HG03066 (cell line): ENCODE measurements around the gene MAP4.
"Not testable (repeated sequence)": the region's sequence is repeated elsewhere in the genome, so short reads cannot be mapped to it uniquely, and the experiment has no call there.

Source experiments
- ATAC-seq: cut with Tn5 transposase; IDR thresholded peaks from one replicate; pipeline ENCODE4 v1.9.1; 2021; ENCODE audit warnings: low read depth; ENCODE audit not compliant: unreplicated experiment

Gene MAP4

GRCh38 chr3:48014358-48014757, 1.9 kb downstream of the MAP4 start:
- ATAC-seq = no peak

GRCh38 chr3:48013288-48013980, 2.8 kb downstream of the MAP4 start:
- ATAC-seq = no peak

GRCh38 chr3:48012659-48013058, 3.6 kb downstream of the MAP4 start:
- no peak for ATAC-seq

DNA sequence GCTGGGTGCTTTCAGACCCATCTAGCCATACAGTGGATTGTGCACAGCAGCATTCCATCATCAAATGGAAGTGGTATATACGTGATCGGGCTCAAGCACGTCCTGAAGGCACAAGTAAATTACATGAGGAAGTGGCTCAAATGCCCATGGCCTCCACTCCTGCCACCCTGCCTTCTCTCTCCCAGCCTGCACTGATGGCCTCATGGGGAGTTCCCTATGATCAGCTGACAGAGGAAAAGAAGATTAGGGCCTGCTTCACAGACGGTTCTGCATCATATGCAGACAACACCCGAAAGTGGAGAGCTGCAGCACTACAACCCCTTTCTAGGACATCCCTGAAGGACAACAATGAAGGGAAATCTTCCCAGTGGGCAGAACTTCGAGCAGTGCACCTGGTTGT, 8.2 kb downstream of the MAP4 start:
- ATAC-seq = not testable (repeated sequence)

GRCh38 chr3:48007361-48007760, 8.9 kb downstream of the MAP4 start:
- ATAC-seq = not testable (repeated sequence)

- ATAC-seq = not testable (repeated sequence)
These were observed 9.4 kb downstream of the MAP4 start for GRCh38 chr3:48006794-48007193.

DNA sequence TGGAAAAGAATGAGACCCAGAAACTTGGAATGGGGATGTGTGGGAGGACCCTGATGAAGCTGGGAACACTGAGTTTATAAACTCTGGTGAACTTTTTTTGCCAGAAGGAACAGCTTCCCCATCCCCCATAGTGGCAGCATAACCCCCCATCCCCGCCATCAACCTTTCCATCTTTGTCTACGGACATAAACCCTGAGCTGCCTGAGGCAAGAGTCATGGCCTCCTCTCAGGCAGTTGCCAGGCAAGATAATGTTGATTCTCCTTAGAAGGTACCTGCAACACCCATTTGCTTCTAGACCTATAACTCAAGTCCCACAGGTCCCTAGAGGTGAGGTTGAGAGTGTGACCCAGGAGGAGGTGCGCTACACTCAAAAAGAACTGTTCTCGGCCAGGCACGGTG, 11.5 kb downstream of the MAP4 start:
- no peak for ATAC-seq

- no peak for ATAC-seq
These were observed 13.4 kb downstream of the MAP4 start for GRCh38 chr3:48002787-48003186.

GRCh38 chr3:48001991-48002390, 14.2 kb downstream of the MAP4 start:
- no peak for ATAC-seq

DNA sequence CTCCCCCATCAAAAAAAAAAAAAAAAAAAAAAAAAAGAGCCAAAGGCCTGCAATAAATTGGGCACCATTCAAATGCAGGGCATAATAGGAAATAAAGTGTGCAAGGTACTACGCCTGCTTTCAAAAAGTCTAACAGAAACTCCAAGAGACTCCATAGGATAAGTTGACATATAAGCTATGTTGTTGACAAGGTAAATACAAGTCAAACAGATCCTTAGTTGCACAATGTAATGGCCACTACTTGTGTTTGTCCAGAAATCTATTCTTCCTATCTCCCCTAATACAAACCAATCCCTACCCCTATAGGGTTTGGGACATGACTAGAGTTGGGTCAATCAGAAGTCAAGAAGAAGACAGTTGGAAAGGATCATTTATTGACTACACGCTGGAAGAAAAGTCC, 16.0 kb downstream of the MAP4 start:
- ATAC-seq = no peak

DNA sequence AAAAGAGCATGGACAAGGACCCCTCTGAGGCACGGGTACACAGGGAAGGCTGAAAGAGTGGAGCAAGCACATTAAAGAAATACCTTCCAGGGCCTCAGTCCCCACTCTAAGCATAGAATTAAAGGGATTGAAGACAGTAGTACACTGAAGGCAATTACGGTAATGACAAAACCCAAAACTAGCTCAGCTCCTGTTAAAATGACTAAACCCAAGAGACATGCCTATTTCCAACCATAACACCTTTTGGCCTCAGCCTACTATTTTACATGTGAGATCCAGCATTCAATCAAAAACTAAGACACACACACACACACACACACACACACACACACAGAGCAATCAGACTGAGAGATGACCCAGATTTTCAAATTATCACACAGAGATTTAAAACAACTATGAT, 19.8 kb downstream of the MAP4 start:
- no peak for ATAC-seq

DNA sequence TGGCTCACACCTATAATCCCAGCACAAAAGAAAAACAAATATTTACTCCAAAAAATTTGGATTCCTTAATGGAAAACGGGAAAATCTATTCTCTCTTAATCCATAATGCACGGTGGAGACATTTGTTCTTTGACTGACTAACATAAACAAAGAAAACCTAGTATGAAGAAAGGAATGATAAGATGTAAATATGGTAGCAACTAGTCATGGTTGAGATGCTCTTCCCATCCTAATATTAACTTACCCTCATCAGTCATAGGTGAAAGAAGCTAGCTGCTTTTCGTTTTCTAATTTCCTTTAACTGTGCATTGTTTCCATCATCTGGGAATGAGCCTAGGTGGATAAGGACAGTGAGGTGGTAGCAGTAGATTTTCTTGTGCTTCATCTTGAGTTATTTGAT, 22.0 kb downstream of the MAP4 start:
- ATAC-seq = no peak

- no peak for ATAC-seq
These were observed 24.9 kb downstream of the MAP4 start for GRCh38 chr3:47991341-47991740.

DNA sequence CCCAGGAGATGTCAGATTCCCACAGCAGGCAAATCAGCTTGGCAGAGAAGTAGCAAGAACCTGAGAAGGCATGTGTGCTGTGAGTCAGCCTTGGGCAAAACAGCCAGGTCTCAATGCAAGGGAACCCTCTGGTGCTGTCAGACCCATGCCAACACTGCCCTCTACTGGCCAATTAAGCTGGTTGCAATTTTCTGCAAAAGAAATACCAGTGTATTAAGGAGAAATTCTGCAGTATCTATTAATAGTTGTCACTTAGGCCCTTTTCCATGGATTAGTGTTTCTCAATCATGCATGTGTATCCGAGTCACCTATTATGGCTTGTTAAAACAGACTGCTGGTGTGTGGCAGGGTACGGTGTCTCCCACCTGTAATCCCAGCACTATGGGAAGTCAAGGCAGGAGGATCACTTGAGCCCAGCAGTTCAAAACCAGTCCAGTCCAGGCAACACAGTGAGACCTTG, 26.2 kb downstream of the MAP4 start:
- ATAC-seq = no peak

DNA sequence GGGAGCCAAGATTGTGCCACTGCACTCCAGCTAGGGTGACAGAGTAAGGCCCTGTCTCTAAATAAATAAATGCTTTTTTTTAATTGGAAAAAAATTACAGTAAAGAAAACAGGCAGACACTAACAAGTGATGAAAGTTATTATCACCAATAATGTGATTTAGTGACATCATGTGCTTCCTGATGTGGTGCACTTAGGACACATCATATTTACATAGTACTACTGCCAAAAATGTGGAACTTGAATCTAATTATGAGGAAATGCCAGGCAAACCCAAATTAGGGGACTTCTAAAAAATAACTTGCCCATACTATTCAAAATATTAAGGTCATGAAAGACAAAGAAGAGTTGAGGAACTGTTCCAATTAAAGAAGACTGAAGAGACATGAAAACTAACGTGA, 30.8 kb downstream of the MAP4 start:
- ATAC-seq = no peak

- ATAC-seq = no peak
These were observed 32.0 kb downstream of the MAP4 start for GRCh38 chr3:47984075-47984728.

DNA sequence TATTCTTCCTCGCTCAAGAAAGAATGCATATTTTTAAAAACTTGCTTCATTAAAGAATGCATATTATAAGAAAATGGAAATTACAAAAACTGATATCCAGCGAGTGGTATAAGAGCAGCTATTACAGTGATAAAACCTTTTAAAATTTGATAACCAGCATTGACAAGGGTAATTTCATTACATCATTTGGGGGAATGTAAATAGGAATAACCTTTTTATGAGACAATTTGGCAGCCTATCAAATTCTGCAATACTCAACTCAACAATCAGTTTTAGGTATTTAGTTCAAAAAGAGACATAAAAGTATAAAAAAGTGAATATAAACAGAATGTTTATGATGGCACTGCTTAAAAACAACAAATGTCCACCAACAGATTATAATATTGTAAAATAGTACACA, 35.4 kb downstream of the MAP4 start:
- ATAC-seq = no peak

DNA sequence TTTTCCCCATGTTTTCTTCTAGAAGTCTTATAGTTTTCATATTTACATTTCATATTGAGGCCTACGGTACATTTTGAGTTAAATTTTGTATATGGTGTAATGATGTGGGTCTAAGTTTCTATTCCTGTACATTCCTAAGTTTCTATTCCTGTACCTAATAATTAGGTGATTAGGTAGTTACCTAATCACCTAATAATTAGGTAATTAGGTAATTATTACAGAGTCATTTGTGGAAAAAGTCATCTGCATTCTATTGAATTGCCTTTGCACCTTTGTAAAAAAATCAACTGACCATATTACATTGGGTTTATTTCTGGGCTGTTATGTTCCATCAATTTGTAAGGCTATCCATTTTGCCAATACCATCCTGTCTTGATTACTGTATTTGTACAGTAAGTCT, 37.1 kb downstream of the MAP4 start:
- no peak for ATAC-seq

DNA sequence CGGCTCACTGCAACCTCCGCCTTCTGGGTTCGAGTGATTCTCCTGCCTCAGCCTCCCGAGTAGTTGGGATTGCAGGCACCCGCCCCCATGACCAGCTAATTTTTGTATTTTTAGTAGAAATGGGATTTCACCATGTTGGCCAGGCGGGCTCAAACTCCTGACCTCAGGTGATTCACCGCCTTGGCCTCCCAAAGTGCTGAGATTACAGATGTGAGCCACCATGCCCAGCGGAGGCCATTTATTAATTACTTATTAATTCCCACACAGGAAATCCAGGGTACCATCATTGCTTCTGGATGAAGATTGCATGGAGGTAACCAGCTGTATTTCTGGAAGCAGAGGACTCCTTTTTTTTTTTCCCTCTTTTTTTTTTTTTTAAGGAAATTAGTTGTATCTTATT, 37.8 kb downstream of the MAP4 start:
- no peak for ATAC-seq

- ATAC-seq = no peak
These were observed 40.0 kb downstream of the MAP4 start for GRCh38 chr3:47976135-47976732.

- no peak for ATAC-seq
These were observed 41.2 kb downstream of the MAP4 start for GRCh38 chr3:47974974-47975470.

GRCh38 chr3:47971081-47971480, 45.1 kb downstream of the MAP4 start:
- no peak for ATAC-seq
